ENCODE results near the gene NTSR2. TPM values are rescaled to one million over a fixed set of nuclear protein-coding genes. Genes with fewer than 3 reads are reported as not detected.

The NTSR2 gene
- total RNA-seq, 4 donors from 2014 or later, result not detected

- TF ChIP-seq POLR2A (IDR thresholded peaks at IDR 0.05), result no peak
- no peak for TF ChIP-seq CTCF (IDR thresholded peaks at IDR 0.05)
- no peak for DNase-seq
- Histone ChIP-seq H3K4me1 (no peaks in the 10 kb centered on the region), H3K27ac (no peak overlapping the region), H3K27me3 (no peaks in the 10 kb centered on the region), H3K9me3 (no peaks in the 10 kb centered on the region), H3K4me3 (replicated peaks in 1 of 3) (no peak overlapping the region), H3K36me3 (no peaks in the 10 kb centered on the region)
- intact Hi-C loops (cut with DNase I), result no loop called here
- WGBS, 2 donors, result 91 to 93% methylated on average over 1 of the region's 1 CpG
These were observed 13.7 kb downstream of the NTSR2 start for GRCh38 chr2:11656252-11656651.

- DNase-seq, result no peak
- Histone ChIP-seq H3K36me3 (no peaks in the 10 kb centered on the region), H3K27ac (no peak overlapping the region), H3K4me1 (no peaks in the 10 kb centered on the region), H3K27me3 (no peaks in the 10 kb centered on the region), H3K4me3 (replicated peaks in 1 of 3) (no peak overlapping the region), H3K9me3 (no peaks in the 10 kb centered on the region)
- intact Hi-C loops (cut with DNase I), result no loop called here
- 62 to 69% methylated on average over 4 of the region's 4 CpGs for WGBS, 2 donors
- TF ChIP-seq CTCF (IDR thresholded peaks at IDR 0.05) (no peak), POLR2A (IDR thresholded peaks at IDR 0.05) (no peak)
These were observed 14.5 kb downstream of the NTSR2 start for GRCh38 chr2:11655495-11655894.

- intact Hi-C loops (cut with DNase I), result no loop called here
- Histone ChIP-seq H3K4me1 (no peaks in the 10 kb centered on the region), H3K4me3 (replicated peaks in 1 of 3) (no peak overlapping the region), H3K36me3 (no peaks in the 10 kb centered on the region), H3K27me3 (no peaks in the 10 kb centered on the region), H3K9me3 (no peaks in the 10 kb centered on the region), H3K27ac (no peak overlapping the region)
- no peak for DNase-seq
- TF ChIP-seq POLR2A (IDR thresholded peaks at IDR 0.05), result no peak
- TF ChIP-seq CTCF (IDR thresholded peaks at IDR 0.05), result no peak
- WGBS, 2 donors, result 53 to 67% methylated on average over 3 of the region's 3 CpGs
These were observed 17.4 kb downstream of the NTSR2 start for GRCh38 chr2:11652553-11652952.

- intact Hi-C loops (cut with DNase I), result no loop called here
- Histone ChIP-seq H3K27ac (no peak overlapping the region), H3K27me3 (no peaks in the 10 kb centered on the region), H3K4me3 (replicated peaks in 1 of 3) (no peak overlapping the region), H3K4me1 (no peaks in the 10 kb centered on the region), H3K36me3 (no peaks in the 10 kb centered on the region), H3K9me3 (no peaks in the 10 kb centered on the region)
- no peak for DNase-seq
- TF ChIP-seq POLR2A (IDR thresholded peaks at IDR 0.05) (no peak), CTCF (IDR thresholded peaks at IDR 0.05) (no peak)
- WGBS, 2 donors, result 85 to 86% methylated on average over 5 of the region's 5 CpGs
These were observed 18.0 kb downstream of the NTSR2 start for GRCh38 chr2:11651856-11652548.

GRCh38 chr2:11649093-11649492 is 20.9 kb downstream of the NTSR2 start:
- TF ChIP-seq POLR2A (IDR thresholded peaks at IDR 0.05) (no peak), CTCF (IDR thresholded peaks at IDR 0.05) (no peak)
- 68 to 71% methylated on average over 2 of the region's 2 CpGs for WGBS, 2 donors
- H3K4me1 ChIP-seq, result no peaks in the 10 kb centered on the region
- no peak overlapping the region for H3K27ac ChIP-seq
- H3K4me3 ChIP-seq (replicated peaks in 1 of 3), result no peak overlapping the region
- intact Hi-C loops (cut with DNase I), result no loop called here
- H3K9me3 ChIP-seq, result no peaks in the 10 kb centered on the region
- no peaks in the 10 kb centered on the region for H3K36me3 ChIP-seq
- H3K27me3 ChIP-seq, result no peaks in the 10 kb centered on the region
- no peak for DNase-seq
